NCI-H1417 (cell line): ENCODE data around the gene TBC1D22A.
A peak's percentile ranks its signal among the peaks of the same experiment; 100 is the strongest.

Experiments used
- DNase-seq, 3 experiments: peaks; one replicate each; lab custom pipeline; 2025; lab: John Stamatoyannopoulos, UW

TBC1D22A gene

GRCh38 chr22:47083379-47083986 is 321.0 kb downstream of the TBC1D22A start:
- DNase-seq = no peak

- peak in 2 of 3 experiments; percentile 1 for DNase-seq
Measured at GRCh38 chr22:47084226-47084625, 321.8 kb downstream of the TBC1D22A start.

- no peak for DNase-seq
Measured at GRCh38 chr22:47086596-47087248, 324.3 kb downstream of the TBC1D22A start.

- DNase-seq = no peak
Measured at GRCh38 chr22:47088480-47089158, 326.2 kb downstream of the TBC1D22A start.

GRCh38 chr22:47089374-47089773 is 326.9 kb downstream of the TBC1D22A start:
- no peak for DNase-seq

- DNase-seq = no peak
Measured at GRCh38 chr22:47089796-47090460, 327.5 kb downstream of the TBC1D22A start.

- no peak for DNase-seq
Measured at GRCh38 chr22:47090591-47091245, 328.3 kb downstream of the TBC1D22A start.

GRCh38 chr22:47091246-47091651 is 328.8 kb downstream of the TBC1D22A start:
- peak in 1 of 3 experiments; percentile 29 for DNase-seq

GRCh38 chr22:47091921-47092700 is 329.7 kb downstream of the TBC1D22A start:
- no peak for DNase-seq

GRCh38 chr22:47092896-47093311 is 330.5 kb downstream of the TBC1D22A start:
- DNase-seq = no peak

- DNase-seq = no peak
Measured at GRCh38 chr22:47093720-47094119, 331.3 kb downstream of the TBC1D22A start.

GRCh38 chr22:47094861-47095330 is 332.4 kb downstream of the TBC1D22A start:
- DNase-seq = no peak

- no peak for DNase-seq
Measured at GRCh38 chr22:47095395-47096122, 333.1 kb downstream of the TBC1D22A start.

GRCh38 chr22:47098121-47098520 is 335.7 kb downstream of the TBC1D22A start:
- DNase-seq = no peak

- no peak for DNase-seq
Measured at GRCh38 chr22:47098554-47098953, 336.1 kb downstream of the TBC1D22A start.

GRCh38 chr22:47100019-47100418 is 337.6 kb downstream of the TBC1D22A start:
- DNase-seq = no peak

GRCh38 chr22:47100646-47101200 is 338.3 kb downstream of the TBC1D22A start:
- DNase-seq = no peak

- no peak for DNase-seq
Measured at GRCh38 chr22:47101321-47101885, 339.0 kb downstream of the TBC1D22A start.

- no peak for DNase-seq
Measured at GRCh38 chr22:47102081-47102480, 339.6 kb downstream of the TBC1D22A start.

GRCh38 chr22:47102648-47103047 is 340.2 kb downstream of the TBC1D22A start:
- DNase-seq = no peak
